Stimulated activated CD4-positive, alpha-beta T cell treated with anti-CD3 and anti-CD28 coated beads, Interleukin-4, amount 100 ng/mL, for 1 hour (primary cell): Measurements from ENCODE around the gene IGFL3.
"Not testable (repeated sequence)": the region's sequence is repeated elsewhere in the genome, so short reads cannot be mapped to it uniquely, and the experiment has no call there.

Source experiments
- DNase-seq: peaks from one replicate; pipeline ENCODE4 v3.0.0-alpha.2; 2020

Gene IGFL3

DNA sequence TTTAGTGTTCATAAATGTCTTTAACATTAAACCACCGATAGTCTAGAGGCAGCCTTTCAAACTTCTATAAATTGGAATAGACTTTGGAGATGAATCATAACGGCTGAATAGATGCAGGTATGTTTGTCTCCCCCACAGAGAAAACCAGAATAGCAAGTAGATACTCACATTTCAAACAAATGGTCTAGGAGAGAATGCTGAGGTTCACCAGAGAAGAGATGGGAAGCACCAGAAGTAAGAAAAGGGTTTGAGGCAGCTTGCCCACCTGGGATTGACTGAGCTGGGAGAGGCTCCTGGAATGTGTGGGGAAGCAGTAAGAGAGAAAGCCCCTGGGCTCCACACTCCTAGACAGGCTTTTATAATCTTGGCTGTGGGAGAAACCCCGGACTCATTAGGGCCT is 6.4 kb downstream of the IGFL3 start:
- DNase-seq: no peak

DNA sequence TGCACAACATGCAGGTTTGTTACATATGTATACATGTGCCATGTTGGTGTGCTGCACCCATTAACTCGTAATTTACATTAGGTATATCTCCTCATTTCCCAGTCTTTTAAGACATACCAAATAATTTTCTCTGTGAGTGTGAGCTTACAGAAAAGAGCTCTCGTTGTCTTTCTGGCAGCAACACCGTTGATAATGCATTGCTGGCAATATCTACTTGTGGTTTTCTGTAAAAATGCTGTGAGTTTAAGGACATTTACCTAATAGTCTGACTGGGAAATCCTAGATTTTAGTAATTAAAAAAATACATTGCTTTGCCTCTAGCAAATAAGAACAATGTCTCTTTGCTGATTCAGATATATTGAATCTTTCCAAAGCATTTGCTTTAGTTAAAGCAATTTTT is 8.4 kb downstream of the IGFL3 start:
- DNase-seq: no peak

DNA sequence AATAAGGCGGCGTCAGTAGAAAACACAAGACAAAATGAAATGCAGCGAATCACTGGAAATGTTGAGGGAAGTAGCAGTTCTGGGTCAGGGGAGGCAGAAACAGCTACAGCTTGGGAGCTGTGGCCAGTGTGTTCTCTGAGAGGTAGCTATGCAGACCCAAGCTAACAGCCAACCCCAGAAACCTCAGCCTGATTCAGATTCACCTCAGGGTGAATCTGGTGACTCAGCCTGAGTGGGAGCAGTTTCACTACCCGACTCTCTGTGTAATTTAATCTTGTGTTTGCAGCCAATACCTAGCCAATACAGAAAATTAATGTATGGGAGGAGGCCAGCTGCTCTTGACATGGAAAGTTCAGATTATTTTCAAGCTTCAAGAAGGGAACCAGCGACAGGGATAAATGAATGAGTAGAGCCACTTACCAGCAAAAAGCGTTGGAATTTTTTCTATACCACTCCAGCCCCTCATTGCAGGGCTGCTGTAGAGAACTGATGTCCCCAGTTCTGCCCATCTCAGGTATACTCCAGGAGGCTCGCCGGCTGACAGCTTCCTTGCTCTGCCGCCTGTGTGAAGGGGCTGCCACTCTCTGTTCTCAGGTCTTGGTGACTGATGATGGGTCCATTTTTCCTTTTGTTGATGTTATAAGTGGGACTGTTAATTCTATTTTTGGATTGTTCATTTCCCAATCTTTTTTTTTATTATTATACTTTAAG is 8.9 kb downstream of the IGFL3 start:
- peak; percentile 36 for DNase-seq

DNA sequence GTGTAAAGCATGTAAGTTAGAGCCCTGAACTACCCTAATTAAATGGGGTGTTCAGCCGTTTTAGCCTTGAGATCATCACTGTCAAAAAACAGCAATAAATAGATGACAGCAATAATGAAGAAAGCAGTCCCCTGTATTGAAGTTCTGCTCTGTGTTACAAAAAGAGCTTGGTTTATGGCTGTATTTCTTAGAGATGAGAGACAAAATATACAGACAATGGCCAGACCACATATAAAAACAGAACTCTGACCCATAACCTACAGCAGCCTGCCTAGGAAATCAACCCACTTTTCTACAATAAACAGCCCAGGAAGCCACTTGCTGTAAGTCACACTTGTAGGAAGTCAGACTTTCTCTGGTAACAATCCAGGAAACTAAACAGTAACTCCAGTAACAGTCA is 10.8 kb downstream of the IGFL3 start:
- no peak for DNase-seq

DNA sequence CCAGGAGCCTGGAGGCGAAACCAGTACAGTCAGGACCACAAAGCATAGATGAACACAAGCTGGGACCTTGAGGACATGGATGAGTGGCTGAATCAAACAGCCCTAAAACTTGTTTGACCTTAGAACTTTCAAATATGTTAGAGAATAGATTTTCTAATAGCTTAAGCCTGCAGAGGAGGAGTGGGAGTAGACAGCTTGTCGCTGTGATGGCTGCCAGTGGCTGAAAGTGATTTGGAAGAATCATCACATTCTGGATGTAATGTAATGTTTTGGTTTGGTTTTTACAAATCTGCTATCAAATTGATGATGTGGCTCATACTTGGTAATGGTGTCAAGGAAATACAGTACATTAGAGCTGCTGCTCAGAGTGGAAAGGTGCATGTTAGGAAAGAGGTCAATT is 12.0 kb downstream of the IGFL3 start:
- DNase-seq: no peak

DNA sequence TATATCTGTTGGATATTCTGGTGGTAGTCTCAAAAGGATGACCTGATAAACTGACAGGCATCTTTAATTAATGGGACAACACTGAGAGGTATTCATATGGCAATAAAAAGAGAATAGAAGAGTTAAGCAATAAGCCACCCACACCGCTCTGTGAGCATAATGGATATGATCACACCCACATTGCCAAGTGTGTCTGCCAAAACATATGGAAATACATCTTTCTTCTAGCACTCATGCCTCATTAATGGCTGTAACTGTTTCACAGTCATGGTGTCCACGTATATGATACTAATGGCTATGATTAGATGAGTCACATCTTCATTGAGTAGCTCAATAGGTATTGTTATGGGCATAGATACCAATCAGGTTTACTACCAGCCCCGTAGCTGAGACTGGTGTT is 13.1 kb downstream of the IGFL3 start:
- DNase-seq: no peak

DNA sequence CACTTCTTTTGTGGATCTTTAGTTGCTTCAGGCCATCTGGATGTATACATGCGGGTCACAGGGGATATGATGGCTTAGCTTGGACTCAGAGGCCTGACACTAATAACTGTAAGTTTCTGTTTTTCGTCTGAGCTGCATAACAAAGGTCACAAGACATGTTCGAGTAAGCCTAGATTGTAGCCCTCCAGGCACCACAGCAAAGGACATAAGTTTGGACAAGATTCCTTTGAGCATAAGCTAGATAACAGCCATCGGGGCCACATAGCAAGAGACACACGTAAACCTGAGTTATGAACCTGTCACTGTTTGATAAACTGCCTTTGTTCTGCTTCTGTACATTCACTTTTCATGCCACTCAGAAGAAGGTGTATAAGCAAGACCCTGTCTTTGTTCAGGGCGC is 14.6 kb downstream of the IGFL3 start:
- no peak for DNase-seq

DNA sequence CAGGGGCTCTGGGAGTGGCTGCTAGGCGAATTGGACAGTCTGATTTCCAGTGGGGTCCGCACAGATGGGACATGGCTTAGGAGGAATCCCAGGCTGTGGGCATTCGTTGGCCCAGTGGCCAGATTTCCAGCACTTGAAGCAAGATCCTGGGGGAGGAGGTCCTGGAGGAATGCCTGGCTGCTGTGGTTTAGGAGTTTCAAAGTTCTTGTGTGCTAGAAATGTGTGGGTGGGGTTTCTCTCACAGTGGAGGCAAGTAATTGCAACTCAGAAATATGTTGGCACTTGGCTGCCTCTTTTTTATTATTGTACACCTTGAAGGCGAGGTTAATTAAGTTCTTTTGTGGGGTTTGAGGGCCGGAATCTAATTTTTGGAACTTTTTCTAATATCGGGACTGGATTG is 17.1 kb downstream of the IGFL3 start:
- DNase-seq: no peak

DNA sequence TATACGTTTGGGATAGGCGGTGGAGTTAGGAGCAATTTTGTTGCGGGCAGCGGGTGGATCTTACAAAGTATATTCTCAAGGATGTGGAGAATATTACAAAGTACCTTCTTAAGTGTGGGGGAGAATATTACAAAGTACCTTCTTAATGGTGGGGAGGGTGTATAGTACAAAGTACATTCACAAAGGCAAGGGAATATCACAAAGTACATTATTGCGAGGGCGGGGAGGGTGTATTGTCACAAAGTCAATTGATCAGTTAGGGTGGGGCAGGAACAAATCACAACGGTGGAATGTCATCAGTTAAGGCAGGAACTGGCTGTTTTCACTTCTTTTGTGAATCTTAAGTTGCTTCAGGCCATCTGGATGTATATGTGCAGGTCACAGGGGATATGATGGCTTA is 22.2 kb downstream of the IGFL3 start:
- DNase-seq: not testable (repeated sequence)

DNA sequence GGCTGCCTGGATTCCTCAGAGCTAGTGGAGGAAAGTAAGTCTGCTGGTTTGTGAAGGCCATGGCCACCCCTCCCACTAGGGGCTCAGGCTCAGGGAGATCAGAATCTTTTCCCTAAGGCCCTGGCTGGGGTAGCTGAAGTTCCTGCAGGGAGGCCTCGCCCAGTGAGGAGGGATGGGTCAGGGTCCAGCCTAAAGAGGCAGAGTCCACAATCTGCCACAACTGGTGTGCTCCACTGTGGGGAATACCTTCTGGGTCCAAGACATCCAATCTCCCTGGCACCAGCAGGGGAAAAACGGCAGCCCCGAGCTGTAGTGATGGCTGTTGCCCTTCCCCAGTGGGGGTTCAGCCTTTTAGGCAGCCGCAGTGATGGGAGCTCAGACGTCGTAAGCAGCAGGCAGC is 23.2 kb downstream of the IGFL3 start:
- no peak for DNase-seq

DNA sequence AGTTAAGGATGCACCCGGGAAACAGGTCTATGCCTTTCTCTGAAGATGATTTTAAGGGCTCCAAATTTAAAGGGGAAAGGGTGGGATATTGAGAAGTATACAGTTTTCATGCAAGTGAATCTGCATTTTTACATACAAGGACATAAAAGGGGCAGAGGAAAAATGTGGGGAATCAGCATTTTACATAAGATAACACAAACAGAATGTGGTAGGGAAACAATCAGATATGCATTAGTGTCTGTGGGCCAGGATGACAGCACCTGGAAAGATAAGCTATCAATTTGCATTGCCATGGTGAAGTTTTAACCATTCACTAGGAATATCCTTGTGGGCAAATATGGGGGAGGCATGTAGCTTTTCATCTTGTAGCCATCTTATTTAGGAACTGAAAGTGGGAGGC is 24.1 kb downstream of the IGFL3 start:
- DNase-seq: no peak

DNA sequence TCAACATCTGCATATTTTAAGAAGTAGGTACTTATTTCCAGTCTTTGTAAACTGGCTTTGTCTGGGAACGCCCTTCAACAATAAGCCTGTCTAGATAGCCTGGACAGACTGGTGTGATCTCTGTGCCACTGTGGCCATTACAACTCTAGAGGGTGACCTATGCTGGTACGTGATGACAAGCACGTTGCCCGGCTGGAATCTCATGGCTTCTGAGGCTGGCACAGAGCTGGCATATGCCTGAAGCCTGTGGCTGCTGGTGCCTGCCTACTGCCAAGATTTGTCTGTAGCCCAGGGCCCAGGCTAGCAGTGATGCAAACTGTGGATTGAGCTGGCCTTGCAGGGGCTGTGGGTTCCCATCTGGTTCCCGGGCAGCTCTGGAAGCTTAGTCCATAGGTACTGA is 34.0 kb downstream of the IGFL3 start:
- no peak for DNase-seq

DNA sequence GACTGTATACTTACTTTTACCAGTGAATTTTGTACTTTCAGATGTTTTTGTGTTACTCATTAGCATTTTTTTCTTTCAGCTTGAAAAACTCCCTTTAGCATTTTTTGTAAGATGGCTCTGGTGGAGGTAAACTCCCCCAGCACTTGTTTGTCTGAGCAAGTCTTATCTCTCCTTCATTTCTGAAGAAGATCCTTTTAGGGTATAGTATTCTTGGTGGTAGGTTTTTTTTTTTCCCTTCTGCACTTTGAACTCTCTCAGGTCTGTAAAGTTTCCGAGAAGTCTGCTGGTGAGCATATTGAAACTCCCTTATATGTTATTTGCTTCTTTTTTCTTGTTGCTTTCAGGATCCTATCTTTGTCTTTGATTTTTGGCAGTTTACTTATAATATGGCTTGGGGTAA is 35.1 kb downstream of the IGFL3 start:
- DNase-seq: no peak

DNA sequence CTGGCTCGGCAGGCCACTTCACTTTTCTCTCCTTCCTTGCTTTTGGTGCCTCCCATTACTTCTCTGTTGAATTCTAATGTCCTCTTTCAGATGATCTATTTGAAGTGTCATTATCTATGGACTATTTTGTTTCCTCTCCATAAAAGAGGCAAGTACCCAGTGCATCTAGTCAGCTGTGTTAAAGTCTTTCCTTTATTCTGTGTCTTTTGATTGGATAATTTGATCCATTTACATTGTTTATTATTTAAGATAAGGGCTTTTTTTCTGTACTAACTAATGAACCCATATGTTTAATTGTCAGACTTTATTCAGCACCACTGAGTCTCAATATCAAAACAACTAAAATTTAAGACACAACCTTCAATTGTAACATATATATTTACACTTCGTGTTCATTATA is 36.4 kb downstream of the IGFL3 start:
- DNase-seq: no peak

DNA sequence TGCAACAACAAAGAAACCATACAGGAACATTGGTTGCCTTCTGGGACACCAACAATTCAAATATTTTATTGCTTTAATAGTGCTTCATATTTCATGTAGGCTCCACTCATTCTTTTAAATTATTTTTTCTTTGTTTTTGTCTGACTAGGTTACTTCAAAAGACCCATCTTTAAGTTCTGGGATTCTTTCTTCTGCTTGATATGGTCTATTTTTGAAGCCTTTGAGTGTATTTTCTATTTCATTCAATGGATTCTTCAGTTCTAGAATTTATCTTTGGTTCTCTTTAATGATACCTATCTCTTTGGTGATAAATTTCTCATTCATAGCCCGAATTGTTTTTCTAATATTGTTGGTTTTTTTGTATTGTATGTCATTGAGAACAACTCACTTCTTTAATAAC is 38.6 kb downstream of the IGFL3 start:
- no peak for DNase-seq

DNA sequence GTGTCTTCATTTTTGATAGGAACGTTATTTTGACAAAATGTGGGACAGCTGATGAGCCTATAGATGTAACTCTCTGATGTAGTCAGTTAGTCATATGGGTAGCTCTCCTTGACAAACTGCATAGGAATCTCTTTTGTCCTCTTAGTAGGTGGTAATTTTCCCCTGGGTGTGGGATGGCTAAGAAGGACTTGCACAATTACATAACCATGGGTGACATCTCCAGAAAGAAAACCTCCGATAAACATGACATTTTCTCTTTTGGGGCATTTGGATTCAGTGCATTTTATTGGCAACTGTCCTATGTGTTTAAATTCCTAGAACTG is 41.8 kb downstream of the IGFL3 start:
- no peak for DNase-seq

DNA sequence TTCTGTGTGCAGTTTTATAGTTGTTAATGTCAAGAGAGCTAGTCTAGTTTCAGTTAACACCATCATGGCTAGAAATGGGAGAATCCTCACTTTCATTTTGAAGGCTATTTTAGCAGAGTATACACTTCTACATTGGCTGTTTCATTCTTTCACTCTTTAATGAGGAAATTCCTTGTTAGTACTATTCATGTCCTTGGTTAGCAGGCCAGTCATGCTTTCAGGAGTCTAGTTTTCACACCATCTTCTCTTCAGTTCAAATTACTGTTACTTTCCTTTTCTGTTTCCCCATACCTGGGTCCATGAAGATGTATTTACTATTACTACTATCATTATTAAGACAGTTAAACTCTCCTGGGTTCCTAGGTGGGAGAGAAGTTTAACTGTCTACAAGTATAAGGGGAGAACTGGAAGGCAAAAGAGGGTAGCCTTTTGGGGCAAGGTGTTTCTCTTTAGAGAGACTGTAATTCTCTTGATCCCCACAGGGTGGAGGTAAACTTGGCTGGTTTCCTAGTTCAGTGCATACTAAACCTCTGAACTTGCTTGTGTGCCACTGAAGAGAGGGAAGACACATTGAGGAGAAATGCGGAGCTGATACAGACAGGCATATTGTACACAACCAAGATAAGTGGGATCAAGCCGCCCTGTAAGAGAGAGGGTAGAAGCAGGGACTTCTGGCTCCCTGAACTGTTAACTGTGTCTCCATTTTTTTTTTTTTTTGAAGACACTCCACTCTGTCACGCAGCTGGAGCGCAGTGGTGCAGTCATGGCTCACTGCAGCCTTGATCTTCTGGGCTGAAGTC is 42.4 kb downstream of the IGFL3 start:
- DNase-seq: no peak

DNA sequence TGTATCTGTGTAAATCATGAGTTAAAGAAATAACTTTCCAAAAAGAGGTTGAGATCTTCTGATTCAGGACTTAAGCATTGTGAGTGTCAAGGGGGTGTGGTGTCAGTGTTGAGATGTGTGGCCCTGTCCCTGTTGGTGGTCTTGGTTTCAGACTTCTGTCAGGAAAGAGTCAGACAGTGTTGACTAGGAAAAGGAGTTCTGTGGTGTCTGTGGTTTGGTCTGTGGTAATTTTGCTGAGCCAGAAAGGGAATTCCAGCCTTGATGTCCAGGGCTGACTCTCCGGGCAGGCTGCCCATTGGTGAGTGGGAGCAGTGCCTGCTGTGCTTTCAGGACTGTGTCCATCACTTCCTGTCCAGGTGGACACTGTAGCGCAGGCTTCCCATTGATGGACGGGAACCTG is 43.9 kb downstream of the IGFL3 start:
- no peak for DNase-seq

DNA sequence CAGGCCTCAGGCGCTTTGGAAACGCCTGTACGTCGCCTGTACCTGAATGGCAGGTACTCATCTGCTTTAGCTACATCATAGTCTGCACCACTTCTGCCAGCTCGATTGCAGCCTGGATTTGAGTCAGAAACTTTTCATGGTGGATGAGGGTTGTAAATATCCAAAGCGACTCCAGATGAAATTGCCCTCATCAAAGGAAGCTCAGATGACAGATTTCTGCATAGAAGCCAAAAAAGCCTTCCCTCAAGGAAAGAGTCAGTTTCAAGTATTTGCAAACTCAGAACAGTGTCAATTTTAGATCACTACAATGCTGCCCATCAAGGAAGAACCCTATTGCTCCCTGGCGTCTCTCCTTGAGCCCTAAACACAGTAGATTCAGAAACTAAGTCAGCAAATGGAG is 44.9 kb downstream of the IGFL3 start:
- DNase-seq: no peak

DNA sequence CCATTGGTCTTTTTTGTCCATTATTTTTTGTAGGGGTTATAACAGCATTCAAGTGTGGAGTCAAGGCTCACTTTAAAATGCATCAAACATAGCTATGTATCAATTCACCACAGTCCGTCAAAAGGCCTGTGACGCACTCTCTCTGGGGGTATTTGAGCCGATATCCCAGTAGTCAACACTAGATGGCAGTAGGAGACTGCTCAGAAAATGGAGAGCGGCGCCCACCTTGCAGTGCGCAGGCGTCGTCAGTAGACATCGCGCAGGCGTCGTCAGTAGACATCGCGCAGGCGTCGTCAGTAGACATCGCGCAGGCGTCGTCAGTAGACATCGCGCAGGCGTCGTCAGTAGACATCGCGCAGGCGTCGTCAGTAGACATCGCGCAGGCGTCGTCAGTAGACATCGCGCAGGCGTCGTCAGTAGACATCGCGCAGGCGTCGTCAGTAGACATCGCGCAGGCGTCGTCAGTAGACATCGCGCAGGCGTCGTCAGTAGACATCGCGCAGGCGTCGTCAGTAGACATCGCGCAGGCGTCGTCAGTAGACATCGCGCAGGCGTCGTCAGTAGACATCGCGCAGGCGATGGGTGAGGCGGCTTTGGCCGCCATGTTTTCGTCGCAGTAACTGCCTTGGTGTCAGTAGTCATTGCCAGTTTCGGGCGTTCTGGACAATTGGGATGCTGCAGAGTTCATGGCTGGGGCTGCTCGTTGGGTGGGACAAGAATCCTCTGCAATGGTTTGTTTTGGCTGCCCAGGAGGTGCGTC is 45.7 kb downstream of the IGFL3 start:
- not testable (repeated sequence) for DNase-seq

DNA sequence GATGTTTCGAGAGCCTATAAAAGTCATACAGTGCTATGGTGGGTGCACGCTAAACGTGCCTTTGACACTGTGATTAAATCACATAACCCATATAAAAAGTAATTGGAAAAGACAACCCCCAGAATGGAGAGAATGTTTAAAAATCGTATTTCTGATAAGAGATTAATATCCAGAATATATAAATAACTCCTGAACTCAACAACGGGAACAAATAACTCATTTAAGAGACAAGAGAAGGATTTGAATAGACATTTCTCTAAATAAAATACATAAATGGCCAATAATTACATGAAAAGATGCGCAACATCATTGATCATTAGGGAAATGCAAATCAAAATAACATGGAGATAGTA is 46.7 kb downstream of the IGFL3 start:
- no peak for DNase-seq

DNA sequence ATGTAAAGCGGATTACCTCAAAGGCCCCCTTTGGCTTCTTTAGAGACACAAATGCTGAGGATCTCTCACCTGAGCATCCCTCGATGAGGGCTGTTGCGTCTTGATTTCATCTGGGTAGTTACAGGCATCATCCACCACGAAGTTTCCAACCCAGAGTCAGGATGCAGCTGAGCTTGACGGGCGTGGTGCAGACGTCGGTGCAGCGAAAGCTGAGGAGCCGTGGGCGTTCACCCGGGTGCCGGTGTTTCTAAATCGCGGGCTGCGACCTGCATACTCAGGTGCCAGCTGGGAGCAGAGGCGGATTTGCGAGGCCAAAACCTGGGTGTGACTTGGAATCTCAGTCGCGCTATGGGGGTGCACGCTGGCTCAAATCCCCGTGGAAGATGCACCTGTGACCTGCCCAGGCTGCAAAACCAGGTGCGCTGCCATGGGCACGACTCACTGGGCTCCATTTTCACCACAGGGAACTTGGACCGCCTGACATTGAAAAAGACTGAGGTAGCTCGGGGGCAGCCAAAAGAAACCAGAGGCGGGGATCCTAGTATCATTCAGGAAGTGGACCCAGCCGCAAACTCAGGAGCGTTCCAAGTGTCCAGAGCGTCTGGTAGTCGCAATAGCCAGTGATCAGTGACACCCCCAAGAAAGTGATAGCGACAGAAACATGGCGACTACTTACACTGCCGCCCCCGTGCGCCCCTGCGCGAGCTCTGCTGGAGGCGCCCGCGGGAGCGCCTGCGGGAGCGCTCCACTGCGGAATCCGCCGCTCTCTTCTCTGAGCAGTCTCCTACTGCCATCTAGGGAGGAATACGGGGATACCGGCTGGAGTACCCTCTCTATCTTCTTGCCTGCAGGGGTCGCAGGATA is 47.3 kb downstream of the IGFL3 start:
- DNase-seq: peak; percentile 7
